AG08395 (cell line): ENCODE results near the gene POT1.
A peak's percentile ranks its signal among the peaks of the same experiment; 100 is the strongest.
"Not testable (repeated sequence)": the region's sequence is repeated elsewhere in the genome, so short reads cannot be mapped to it uniquely, and the experiment has no call there.

ENCODE experiments used
- DNase-seq: peaks from one replicate; pipeline ENCODE4 v3.0.0; 2012; ENCODE audit warnings: mixed read lengths, low spot score

The POT1 gene, protein sequence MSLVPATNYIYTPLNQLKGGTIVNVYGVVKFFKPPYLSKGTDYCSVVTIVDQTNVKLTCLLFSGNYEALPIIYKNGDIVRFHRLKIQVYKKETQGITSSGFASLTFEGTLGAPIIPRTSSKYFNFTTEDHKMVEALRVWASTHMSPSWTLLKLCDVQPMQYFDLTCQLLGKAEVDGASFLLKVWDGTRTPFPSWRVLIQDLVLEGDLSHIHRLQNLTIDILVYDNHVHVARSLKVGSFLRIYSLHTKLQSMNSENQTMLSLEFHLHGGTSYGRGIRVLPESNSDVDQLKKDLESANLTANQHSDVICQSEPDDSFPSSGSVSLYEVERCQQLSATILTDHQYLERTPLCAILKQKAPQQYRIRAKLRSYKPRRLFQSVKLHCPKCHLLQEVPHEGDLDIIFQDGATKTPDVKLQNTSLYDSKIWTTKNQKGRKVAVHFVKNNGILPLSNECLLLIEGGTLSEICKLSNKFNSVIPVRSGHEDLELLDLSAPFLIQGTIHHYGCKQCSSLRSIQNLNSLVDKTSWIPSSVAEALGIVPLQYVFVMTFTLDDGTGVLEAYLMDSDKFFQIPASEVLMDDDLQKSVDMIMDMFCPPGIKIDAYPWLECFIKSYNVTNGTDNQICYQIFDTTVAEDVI

DNA sequence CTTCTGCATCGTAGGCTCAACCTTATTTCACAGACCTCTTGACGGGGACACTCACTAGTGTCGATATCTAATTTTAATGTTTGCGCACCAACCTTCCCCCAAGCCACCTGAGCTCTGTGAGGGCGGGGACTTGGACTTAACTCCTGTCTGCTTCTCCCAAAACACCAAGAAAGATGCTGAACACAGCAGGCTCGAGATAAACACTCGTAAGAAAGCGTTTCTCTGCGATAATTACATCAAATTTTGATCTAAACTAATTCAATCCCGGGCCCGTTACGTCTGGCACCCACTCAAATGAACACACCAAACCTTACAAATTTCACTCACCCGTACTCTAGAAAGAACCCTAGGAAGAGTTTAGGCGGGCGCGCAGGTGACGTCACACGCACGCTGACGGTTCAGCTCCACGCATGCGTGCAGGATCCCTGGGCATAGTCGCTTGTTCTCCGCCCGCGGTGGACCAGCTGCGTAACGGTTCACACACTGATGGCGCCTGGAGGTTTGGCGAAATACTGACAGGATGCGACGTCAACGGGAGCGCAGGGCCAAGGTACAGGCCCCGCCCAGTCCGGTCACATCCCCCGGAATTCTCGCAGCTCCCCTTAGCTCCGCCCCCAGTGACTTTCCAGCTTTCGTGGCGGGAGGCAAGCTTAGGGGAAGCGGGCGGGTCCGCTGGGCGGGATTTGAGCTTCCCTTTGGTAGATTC lies at the start of gene POT1:
POT1 (minus strand) TSS at position 359 of the 706 bp plus-strand sequence. CDS start 32,652 bp downstream, outside the sequence.
- DNase-seq, result peak; percentile 98

DNA sequence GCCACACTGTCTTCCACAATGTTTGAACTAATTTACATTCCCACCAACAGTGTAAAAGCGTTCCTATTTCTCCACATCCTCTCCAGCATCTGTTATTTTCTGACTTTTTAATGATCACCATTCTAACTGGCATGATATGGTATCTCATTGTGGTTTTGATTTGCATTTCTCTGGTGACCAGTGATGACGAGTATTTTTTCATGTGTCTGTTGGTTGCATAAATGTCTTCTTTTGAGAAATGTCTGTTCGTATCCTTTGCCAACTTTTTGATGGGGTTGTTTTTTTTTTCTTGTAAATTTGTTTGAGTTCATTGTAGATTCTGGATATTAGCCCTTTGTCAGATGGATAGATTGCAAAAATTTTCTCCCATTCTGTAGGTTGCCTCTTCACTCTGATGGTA lies 45.5 kb upstream of the POT1 start:
- DNase-seq, result not testable (repeated sequence)

DNA sequence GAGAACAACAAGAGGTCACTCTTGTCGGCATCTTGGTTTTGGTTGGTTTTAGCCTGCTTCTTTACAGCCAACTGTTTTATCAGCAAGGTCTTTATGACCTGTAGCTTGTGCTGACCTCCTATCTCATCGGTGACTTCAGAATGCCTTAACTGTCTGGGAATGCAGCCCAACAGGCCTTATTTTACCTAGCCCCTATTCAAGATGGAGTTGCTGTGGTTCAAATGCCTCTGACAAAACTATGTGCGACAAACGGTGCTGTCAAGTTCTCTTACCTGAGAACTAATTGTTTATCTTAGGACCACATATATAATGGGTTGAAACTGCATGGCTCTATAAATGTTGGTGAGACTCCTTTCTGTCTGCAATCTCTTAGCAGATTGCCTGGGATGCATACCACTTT lies 35.9 kb upstream of the POT1 start:
- no peak for DNase-seq

DNA sequence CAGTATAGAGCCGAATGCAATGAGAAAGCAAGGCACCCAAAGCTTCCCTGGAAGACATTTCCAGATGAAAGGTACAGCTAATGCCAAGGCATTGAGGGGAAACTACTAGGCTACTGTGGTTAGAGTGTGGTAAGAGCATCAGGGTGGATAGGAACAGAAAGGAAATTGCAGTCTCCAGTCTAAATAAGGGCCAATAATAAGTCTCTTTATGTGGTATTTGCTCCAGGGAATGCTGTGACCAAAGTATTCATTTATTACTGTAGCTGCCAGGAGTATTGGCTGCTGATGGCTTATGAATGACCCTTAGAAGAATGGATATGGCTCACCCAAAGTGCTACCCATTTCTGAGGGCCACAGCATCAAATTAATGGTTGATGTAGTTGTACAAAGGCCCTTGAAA lies 30.1 kb upstream of the POT1 start:
- no peak for DNase-seq

DNA sequence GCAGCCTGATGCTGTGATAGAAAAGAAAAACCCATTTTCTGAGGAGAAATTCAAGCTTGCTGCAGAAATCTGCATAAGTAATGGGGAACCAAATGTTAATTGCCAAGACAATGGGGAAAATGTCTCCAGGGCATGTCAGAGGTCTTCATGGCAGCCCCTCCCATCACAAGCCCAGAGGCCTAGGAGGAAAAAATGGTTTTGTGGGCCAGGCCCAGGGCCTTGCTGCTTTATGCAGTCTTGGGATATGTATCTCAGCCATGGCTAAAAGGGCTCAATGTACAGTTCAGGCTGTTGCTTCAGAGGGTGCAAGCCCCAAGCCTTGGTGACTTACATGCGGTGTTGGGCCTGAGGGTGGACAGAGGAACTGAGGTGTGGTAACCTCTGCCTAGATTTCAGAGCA lies 28.3 kb upstream of the POT1 start:
- DNase-seq, result not testable (repeated sequence)

DNA sequence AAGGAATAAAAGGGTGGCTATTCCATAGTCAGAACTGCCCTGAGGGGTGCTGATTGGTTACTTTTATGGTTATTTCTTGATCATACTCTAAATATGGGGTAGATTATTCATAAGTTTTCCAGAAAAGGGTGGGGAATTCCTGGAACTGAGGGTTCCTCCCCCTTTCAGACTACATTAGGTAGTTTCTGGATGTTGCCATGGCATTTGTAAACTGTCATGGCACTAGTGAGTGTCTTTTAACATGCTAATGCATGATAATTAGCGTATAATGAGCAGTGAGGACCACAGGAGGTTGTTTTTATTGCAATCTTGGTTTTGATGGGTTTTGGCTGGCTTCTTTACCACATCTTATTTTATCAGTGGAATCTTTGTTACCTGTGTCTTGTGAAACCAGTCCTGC lies 26.5 kb upstream of the POT1 start:
- DNase-seq, result no peak

DNA sequence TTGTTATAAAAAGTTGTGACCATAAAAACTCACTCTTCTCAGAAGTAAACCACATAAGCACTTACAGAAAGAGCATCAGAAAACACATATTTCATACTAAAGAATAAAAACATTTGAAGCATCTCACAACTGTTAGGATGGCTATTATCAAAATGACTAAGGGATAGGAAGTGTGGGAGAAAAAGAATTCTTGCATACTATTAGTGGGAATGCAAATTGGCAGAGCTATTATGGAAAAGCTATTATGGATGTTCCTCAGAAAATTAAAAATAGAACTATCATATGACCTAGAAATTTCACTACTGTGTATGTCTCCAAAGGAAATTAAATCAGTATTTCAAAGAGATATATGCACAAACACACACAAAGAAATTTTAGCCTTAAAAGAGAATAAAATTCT lies 25.2 kb upstream of the POT1 start:
- DNase-seq, result no peak

DNA sequence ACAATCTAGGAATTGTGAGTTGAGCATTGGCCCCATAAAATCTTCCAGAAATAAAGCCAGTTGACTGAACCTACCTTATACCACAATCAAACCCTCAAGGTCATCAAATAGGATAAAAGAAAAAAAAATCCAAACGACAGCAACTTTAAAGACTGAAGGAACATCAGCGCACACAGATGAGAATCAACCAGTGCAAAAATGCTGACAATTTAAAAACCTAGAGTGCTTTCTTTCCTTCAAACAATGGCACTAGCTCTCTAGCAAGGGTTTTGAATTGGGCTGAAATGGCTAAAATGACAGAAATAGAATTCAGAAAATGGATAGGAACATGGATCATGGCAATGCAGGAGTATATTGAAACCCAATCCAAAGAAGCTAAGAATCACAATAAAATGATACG lies 16.1 kb upstream of the POT1 start:
- no peak for DNase-seq

DNA sequence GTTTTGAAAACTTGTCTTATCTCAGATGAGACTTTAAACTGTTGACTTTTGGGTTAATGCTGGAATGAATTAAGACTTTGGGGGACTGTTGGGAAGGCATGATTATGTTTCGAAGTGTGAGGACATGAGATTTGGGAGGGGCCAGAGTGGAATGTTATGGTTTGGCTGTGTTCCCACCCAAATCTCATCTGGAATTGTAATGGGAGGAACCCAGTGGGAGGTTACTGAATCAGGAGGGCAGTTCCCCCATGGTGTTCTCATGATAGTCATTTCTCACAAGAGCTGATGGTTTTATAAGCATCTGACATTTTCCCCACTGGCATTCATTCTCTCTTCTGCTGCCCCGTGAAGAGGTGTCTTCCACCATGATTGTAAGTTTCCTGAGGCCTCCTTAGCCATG lies 13.8 kb upstream of the POT1 start:
- no peak for DNase-seq

DNA sequence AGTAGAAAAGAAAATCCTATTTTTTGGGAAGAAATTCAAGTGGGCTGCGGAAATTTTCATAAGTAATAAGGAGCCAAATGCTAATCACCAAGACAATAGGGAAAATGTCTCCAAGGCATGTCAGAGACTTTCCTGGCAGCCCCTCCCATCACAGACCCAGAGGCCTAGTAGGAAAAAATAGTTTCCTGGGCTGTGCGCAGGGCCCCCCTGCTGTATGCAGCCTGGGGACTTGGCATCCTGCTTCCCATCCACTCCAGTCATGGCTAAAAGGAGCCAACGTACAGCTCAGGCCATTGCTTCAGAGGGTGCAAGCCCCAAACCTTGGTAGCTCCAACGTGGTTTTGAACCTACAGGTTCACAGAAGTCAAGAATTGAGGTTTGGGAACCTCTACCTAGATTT lies 12.8 kb upstream of the POT1 start:
- no peak for DNase-seq

DNA sequence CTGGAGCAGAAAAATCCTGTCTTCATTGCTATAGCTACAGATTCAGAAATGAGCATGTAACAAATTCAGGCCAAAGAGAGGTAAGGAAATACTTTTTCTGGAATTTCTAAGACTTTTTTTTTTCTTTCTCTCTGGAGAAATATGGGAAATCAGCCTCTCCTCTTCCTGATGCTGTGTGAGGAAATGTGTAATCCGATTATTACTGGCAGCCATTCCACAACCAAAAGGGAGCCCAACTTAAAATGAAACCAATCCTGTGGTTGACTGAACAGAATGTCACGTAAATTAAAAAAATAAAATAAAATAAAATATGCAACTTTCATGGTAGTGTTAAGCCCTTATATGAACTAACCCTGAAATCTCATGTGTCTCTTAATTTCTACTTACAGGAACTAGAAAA lies 10.7 kb upstream of the POT1 start:
- DNase-seq, result no peak

DNA sequence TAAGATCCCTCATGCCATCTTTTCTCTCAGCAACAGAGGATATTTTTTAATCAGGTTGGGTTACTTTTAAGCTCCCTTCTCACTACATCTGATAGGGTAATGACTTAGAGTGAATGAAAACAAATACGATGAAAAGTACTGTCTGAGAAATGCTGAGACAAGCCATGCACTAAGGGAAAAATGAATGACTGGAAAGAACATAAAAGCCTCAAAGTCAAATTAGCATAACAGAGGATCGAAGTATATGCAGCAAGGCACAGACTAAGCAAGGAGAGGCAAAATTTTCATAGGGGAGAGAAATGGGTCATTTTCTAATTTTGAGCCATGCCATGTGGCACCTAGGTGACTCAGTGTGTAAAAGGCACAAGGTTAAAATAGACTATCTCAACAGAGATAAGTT lies 8.5 kb upstream of the POT1 start:
- no peak for DNase-seq

DNA sequence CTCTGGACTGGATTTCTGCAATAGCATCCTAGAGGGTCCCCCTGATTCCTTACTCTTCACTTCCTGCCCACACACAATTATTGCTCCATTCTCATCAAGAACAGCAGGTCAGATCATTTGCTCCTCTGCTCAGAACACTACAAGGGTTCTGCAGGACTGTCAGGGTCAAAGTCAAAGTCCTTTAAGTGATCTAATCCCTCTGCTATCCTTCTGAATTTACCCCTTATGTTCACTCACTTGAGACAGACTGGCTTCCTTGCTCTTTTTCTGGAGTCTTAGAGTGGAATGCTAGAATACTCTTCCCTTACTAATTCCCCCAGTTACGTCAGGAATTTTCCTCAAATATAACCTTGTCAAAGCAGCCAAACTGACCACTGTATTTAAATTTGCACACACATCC lies 7.5 kb upstream of the POT1 start:
- no peak for DNase-seq

DNA sequence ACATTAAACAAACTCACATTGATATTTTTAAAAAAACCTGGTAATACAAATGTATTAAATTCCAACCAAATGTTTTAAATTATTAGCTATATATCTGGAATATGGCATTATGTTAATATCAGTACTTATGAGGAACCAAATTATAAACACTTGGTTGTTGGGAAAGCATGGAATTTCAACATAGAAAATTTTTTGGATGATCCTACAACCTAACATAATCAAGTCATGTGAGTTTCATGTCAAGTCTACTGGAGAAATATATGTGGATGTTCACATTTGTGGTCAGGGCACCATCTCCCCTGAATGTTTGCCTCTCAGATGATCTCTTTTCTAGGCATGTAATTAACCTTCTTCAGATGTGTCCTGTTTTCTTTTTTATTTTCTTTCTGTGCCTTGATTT lies 5.2 kb upstream of the POT1 start:
- no peak for DNase-seq

DNA sequence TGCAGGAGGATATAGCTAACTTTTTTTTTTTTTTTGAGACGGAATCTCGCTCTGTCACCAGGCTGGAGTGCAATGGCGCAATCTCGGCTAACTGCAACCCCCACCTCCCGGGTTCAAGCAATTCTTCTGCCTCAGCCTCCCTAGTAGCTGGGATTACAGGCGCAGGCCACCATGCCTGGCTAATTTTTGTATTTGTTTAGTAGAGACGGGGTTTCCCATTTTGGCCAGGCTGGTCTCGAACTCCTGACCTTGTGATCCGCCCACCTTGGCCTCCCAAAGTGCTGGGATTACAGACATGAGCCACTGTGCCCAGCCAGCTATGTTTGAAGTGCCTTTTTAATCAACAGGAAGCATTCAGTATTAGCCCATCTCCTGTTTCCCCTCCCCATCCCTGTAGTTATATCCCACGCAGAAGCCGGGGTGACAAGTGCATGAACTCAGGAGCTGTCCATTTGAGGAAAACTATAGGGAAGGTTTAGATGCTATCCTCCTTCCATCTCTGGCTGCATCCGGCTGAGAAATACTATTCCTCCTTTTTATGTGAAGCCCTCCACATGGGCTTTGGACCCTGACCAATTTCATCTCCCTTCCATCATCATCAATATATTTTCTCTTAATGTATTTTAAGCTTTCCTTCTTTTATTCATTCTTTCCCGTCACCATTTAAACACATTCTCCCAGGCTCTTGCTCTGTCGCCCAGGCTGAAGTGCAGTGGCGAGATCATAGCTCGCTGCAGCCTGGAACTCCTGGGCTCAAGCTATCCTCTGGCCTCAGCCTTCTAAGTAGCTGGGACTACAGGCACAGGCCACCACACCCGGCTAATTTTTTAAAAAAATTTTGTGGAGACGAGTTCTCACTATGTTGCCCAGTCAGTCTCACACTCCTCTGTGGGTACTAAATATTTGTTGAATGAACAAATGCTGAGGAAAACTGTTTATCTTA lies 1.3 kb upstream of the POT1 start:
- DNase-seq, result no peak

DNA sequence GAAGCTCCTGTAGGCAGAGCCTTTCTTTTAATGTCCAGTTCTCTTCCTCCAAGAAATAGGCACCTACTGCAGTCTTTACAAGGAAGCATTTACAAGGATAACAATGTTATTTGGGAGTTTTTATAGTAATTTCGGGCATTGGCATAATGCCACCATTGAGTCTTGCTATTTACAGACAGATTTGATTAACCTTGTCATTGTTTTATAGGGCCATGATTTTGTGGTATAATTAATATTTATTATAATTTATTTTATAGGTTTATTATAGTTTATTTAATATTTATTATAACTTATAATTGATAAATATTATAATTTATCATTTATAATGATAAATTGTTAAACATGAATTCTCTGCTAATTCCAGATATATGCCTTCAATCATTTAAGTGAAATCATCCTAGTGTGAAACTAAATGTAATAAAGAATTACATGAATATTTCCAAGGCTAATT lies 573 bp upstream of the POT1 start:
- no peak for DNase-seq

DNA sequence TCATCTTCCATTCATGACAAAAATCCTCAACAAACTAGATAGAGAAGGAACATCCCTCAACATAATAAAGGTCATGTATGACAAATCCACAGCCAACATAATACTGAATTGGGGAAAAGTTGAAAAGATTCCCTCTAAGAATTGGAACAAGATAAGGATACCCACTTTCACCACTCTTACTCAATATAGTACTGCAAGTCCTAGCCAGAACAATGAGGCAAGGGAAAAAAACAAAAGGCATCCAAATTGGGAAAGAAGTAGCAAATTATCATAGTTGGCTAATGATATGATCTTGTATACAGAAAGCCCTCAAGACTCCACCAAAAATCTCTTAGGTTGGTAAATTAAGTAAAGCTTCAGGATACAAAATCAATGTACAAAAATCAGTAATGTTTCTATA lies 4.7 kb downstream of the POT1 start:
- DNase-seq, result no peak

DNA sequence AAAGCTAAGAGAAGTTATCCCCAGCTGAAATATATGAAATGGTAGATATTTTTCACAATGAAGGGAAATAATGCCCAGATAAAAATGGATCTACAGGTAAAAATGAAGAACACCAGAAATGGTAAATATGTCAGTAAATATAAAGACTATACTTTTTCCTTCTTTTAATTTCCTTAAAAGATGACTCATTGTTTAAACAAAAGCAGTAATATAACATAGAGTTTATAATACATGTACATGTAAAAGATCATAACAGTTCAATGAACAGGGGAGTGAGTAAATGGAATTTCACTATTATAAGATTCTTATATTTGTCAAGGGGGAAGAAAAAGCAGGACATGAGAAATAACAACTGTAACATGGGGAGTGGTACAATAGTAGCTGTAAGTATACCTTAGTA lies 7.4 kb downstream of the POT1 start:
- DNase-seq, result no peak

DNA sequence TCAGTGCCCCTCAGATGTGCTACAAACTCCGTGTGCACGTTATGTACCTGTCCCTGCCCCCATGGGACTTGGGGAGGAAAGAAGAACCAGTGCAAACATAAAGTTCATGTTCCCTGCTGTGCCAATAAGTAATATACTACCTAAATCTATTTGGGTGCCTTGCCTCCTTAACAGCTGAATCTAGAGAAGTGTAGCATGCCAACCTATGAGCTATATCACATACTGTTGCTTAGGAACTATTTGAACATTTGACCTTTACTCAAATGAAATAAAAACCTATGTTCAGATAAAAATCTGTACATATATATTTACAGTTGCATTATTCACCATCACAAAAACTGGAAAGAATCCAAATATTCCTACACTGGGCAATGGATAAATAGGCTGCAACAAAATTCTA lies 9.8 kb downstream of the POT1 start:
- DNase-seq, result no peak

DNA sequence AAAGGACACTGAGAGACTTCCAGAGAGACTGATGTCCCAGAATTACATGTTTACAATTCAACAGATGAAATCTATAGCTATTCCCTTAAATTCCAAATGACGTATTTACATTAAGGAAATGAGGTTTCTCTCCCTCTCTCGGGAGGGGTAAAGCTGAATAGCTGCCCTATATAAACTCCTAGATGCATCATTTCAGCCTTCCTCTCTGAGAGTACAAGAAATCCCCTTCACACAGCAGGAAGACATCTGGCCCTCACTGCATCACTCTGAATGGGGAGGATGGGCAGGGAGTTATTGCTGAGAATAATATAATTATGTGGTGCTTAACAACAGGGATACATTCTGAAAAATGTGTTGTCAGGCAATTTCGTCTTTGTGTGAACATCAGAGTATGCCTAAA lies 11.0 kb downstream of the POT1 start:
- no peak for DNase-seq

DNA sequence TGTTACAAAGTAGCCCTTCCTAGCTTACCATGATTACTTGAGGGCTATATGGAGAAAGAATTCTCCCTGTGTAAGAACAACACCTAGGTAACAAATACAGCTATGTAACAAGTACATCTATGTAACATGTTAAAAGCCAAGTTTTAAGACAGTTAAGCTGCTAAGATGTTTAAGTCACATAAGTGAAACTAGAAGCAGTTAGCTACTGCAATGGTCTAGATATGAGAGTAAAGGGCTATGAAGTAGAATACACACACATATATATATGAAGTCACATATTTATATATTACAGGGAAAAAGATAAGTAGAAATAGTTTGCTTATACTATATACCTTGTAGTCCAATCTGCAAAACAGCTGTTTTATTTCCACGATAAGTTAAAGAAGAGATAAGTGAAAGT lies 14.4 kb downstream of the POT1 start:
- DNase-seq, result no peak

DNA sequence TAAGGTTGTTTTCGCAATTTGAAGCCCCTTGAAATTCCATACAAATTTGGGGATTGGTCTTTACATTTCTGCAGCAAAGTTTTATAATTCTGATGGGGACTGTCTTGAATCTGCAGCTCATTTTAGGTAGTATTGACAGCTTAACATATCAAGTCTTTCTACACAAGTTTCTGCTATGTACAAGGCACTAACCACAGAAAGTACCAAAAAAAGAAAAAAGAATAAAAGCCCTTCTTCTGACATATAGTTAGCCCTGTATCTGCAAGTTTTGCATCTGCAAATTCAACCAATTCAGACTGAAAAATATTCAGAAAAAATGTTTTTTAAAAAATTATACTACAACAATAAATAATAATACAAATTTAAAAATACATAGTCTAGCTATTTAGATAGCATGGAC lies 15.3 kb downstream of the POT1 start:
- DNase-seq, result no peak
